ENCODE results near the gene SNW1. TPM values are rescaled to one million over a fixed set of nuclear protein-coding genes. Genes with fewer than 3 reads are reported as not detected.

SNW1 gene
- polyA plus RNA-seq, 1 donor from 2014 or later: 81.2 TPM

GRCh38 chr14:77790566-77791224 is 29.7 kb upstream of the SNW1 start:
- Histone ChIP-seq H3K79me2 (replicated peaks; ENCODE audit: insufficient read depth, low read length) (no peaks in the 10 kb centered on the region), H3K9ac (ENCODE audit: low read length) (no peak overlapping the region), H3K4me2 (ENCODE audit: low read length) (no peak overlapping the region), H3K9me3 (ENCODE audit: low read length) (no peaks in the 10 kb centered on the region), H3K9me2 (ENCODE audit: insufficient read depth, low read length) (no peaks in the 10 kb centered on the region), H2AFZ (ENCODE audit: low read depth, low read length) (no peak overlapping the region), H3K27ac (ENCODE audit: low read length) (no peak overlapping the region), H4K20me1 (ENCODE audit: insufficient read depth) (no peaks in the 10 kb centered on the region), H3K36me3 (ENCODE audit: insufficient read depth, low read length) (no peaks in the 10 kb centered on the region), H3F3A (ENCODE audit: insufficient read depth, low read length, poor library complexity, severe bottlenecking) (no peaks in the 10 kb centered on the region), H3K27me3 (ENCODE audit: insufficient read depth, low read depth, low read length) (no peaks in the 10 kb centered on the region), H3K4me3 (ENCODE audit: low read length) (no peak overlapping the region)
- TF ChIP-seq REST (IDR thresholded peaks at IDR 0.05; ENCODE audit: borderline replicate concordance) (no peak), TAF1 (IDR thresholded peaks at IDR 0.05; ENCODE audit: low read depth) (no peak), MXI1 (conservative IDR thresholded peaks at IDR 0.05; ENCODE audit: poor library complexity, severe bottlenecking) (no peak), EZH2 (IDR thresholded peaks at IDR 0.05; ENCODE audit: borderline replicate concordance, insufficient read depth, low read length, poor library complexity, severe bottlenecking) (no peak), CTCF (IDR thresholded peaks at IDR 0.05; ENCODE audit: poor library complexity, severe bottlenecking) (no peak), SMC3 (conservative IDR thresholded peaks at IDR 0.05; ENCODE audit: poor library complexity) (no peak), EP300 (conservative IDR thresholded peaks at IDR 0.05; ENCODE audit: poor library complexity, severe bottlenecking) (no peak), POLR2AphosphoS5 (IDR thresholded peaks at IDR 0.05) (no peak), RAD21 (conservative IDR thresholded peaks at IDR 0.05) (no peak)

GRCh38 chr14:77786148-77786547 is 25.2 kb upstream of the SNW1 start:
- no peak overlapping the region for H3K9ac ChIP-seq (ENCODE audit: low read length)
- no peaks in the 10 kb centered on the region for H4K20me1 ChIP-seq (ENCODE audit: insufficient read depth)
- TF ChIP-seq POLR2AphosphoS5 (IDR thresholded peaks at IDR 0.05) (no peak), CTCF (IDR thresholded peaks at IDR 0.05; ENCODE audit: poor library complexity, severe bottlenecking) (no peak), RAD21 (conservative IDR thresholded peaks at IDR 0.05) (no peak), SMC3 (conservative IDR thresholded peaks at IDR 0.05; ENCODE audit: poor library complexity) (no peak), TAF1 (IDR thresholded peaks at IDR 0.05; ENCODE audit: low read depth) (no peak), EZH2 (IDR thresholded peaks at IDR 0.05; ENCODE audit: borderline replicate concordance, insufficient read depth, low read length, poor library complexity, severe bottlenecking) (no peak), REST (IDR thresholded peaks at IDR 0.05; ENCODE audit: borderline replicate concordance) (no peak), MXI1 (conservative IDR thresholded peaks at IDR 0.05; ENCODE audit: poor library complexity, severe bottlenecking) (no peak), EP300 (conservative IDR thresholded peaks at IDR 0.05; ENCODE audit: poor library complexity, severe bottlenecking) (no peak)
- no peaks in the 10 kb centered on the region for H3K36me3 ChIP-seq (ENCODE audit: insufficient read depth, low read length)
- H3K79me2 ChIP-seq (replicated peaks; ENCODE audit: insufficient read depth, low read length): no peaks in the 10 kb centered on the region
- no peaks in the 10 kb centered on the region for H3F3A ChIP-seq (ENCODE audit: insufficient read depth, low read length, poor library complexity, severe bottlenecking)
- no peaks in the 10 kb centered on the region for H3K9me2 ChIP-seq (ENCODE audit: insufficient read depth, low read length)
- H3K27me3 ChIP-seq (ENCODE audit: insufficient read depth, low read depth, low read length): no peaks in the 10 kb centered on the region
- H3K4me3 ChIP-seq (ENCODE audit: low read length): no peak overlapping the region
- peak overlapping the region; percentile 1 for H2AFZ ChIP-seq (ENCODE audit: low read depth, low read length)
- no peak overlapping the region for H3K27ac ChIP-seq (ENCODE audit: low read length)
- no peaks in the 10 kb centered on the region for H3K9me3 ChIP-seq (ENCODE audit: low read length)
- no peak overlapping the region for H3K4me2 ChIP-seq (ENCODE audit: low read length)

Data from neural cell (in vitro differentiated cells).